Measurements from ENCODE around the gene CD180. TPM values are rescaled to one million over a fixed set of nuclear protein-coding genes. Genes with fewer than 3 reads are reported as not detected.

Gene CD180
- total and polyA plus RNA-seq, 3 donors from 2014 or later, result 0.08 to 1.1 (median 0.37) TPM

GRCh38 chr5:67204821-67205220, 8.2 kb upstream of the CD180 start:
- intact Hi-C loops (cut with DNase I; ENCODE audit: low total_unique reads), result no loop called here
- Histone ChIP-seq H3K36me3 (ENCODE audit: low read depth, missing control alignments) (no peaks in the 10 kb centered on the region), H3K27me3 (no peaks in the 10 kb centered on the region), H3K9me3 (no peaks in the 10 kb centered on the region), H3K4me1 (no peaks in the 10 kb centered on the region), H3K4me3 (no peak overlapping the region), H3K27ac (no peak overlapping the region)
- no peak for DNase-seq
- 77 to 80% methylated on average over 5 of the region's 5 CpGs for WGBS, 2 donors
- TF ChIP-seq, protein P1, sequence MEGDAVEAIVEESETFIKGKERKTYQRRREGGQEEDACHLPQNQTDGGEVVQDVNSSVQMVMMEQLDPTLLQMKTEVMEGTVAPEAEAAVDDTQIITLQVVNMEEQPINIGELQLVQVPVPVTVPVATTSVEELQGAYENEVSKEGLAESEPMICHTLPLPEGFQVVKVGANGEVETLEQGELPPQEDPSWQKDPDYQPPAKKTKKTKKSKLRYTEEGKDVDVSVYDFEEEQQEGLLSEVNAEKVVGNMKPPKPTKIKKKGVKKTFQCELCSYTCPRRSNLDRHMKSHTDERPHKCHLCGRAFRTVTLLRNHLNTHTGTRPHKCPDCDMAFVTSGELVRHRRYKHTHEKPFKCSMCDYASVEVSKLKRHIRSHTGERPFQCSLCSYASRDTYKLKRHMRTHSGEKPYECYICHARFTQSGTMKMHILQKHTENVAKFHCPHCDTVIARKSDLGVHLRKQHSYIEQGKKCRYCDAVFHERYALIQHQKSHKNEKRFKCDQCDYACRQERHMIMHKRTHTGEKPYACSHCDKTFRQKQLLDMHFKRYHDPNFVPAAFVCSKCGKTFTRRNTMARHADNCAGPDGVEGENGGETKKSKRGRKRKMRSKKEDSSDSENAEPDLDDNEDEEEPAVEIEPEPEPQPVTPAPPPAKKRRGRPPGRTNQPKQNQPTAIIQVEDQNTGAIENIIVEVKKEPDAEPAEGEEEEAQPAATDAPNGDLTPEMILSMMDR (IDR thresholded peaks at IDR 0.05), result no peak
- no peak for TF ChIP-seq POLR2A (IDR thresholded peaks at IDR 0.05)

GRCh38 chr5:67203701-67204074, 7.1 kb upstream of the CD180 start:
- no peaks in the 10 kb centered on the region for H3K27me3 ChIP-seq
- no peak overlapping the region for H3K4me3 ChIP-seq
- no peak for TF ChIP-seq POLR2A (IDR thresholded peaks at IDR 0.05)
- TF ChIP-seq, protein P1 (IDR thresholded peaks at IDR 0.05), result no peak
- WGBS, 2 donors, result 52 to 69% methylated on average over 2 of the region's 2 CpGs
- H3K27ac ChIP-seq, result no peak overlapping the region
- no peaks in the 10 kb centered on the region for H3K9me3 ChIP-seq
- intact Hi-C loops (cut with DNase I; ENCODE audit: low total_unique reads), result no loop called here
- DNase-seq, result no peak
- no peaks in the 10 kb centered on the region for H3K36me3 ChIP-seq (ENCODE audit: low read depth, missing control alignments)
- no peaks in the 10 kb centered on the region for H3K4me1 ChIP-seq

- H3K36me3 ChIP-seq (ENCODE audit: low read depth, missing control alignments), result no peaks in the 10 kb centered on the region
- DNase-seq, result no peak
- intact Hi-C loops (cut with DNase I; ENCODE audit: low total_unique reads), result no loop called here
- no peaks in the 10 kb centered on the region for H3K27me3 ChIP-seq
- no peak overlapping the region for H3K27ac ChIP-seq
- TF ChIP-seq POLR2A (IDR thresholded peaks at IDR 0.05), result no peak
- TF ChIP-seq, protein P1 (IDR thresholded peaks at IDR 0.05), result no peak
- no peaks in the 10 kb centered on the region for H3K9me3 ChIP-seq
- H3K4me3 ChIP-seq, result no peak overlapping the region
- 78 to 79% methylated on average over 4 of the region's 4 CpGs for WGBS, 2 donors
- no peaks in the 10 kb centered on the region for H3K4me1 ChIP-seq
These were observed 6.2 kb upstream of the CD180 start for GRCh38 chr5:67202828-67203227.

GRCh38 chr5:67201897-67202549, 5.4 kb upstream of the CD180 start:
- no peaks in the 10 kb centered on the region for H3K27me3 ChIP-seq
- H3K27ac ChIP-seq, result no peak overlapping the region
- WGBS, 2 donors, result 91 to 93% methylated on average over 6 of the region's 6 CpGs
- H3K4me1 ChIP-seq, result no peaks in the 10 kb centered on the region
- no peaks in the 10 kb centered on the region for H3K9me3 ChIP-seq
- intact Hi-C loops (cut with DNase I; ENCODE audit: low total_unique reads), result no loop called here
- H3K36me3 ChIP-seq (ENCODE audit: low read depth, missing control alignments), result no peaks in the 10 kb centered on the region
- TF ChIP-seq POLR2A (IDR thresholded peaks at IDR 0.05), result no peak
- TF ChIP-seq, protein P1 (IDR thresholded peaks at IDR 0.05), result no peak
- DNase-seq, result no peak
- H3K4me3 ChIP-seq, result no peak overlapping the region
